Activated CD4-positive, alpha-beta T cell treated with anti-CD3 and anti-CD28 coated beads, Interleukin-2, amount 10 ng/mL, durations not matched to agents 7 days and 5 days (primary cell): Measurements from ENCODE around the gene CNTN1. TPM values are rescaled to one million over a fixed set of nuclear protein-coding genes. Genes with fewer than 3 reads are reported as not detected.

Experiments used
- CTCF ChIA-PET: fragments of 350-600 bp; sonication (Branson Sonifier 250); formaldehyde crosslinking; loops from one replicate; lab custom pipeline; 2021; ENCODE audit warnings: antibody characterized with exemption; lab: Charles Lee
- POLR2A ChIA-PET: fragments of 350-600 bp; sonication (Branson Sonifier 250); formaldehyde crosslinking; loops from one replicate; lab custom pipeline; 2021; ENCODE audit warnings: antibody characterized with exemption; lab: Charles Lee
- DNase-seq: peaks from one replicate; pipeline ENCODE4 v3.0.0-alpha.2; 2020
- H3K27ac Mint-ChIP-seq: one replicate; pipeline ENCODE4 v1.8.0; 2021; ENCODE audit warnings: mild to moderate bottlenecking, moderate library complexity, mixed read lengths
- H3K27me3 Mint-ChIP-seq: one replicate; pipeline ENCODE4 v1.8.0; 2021; ENCODE audit warnings: mixed read lengths
- H3K36me3 Mint-ChIP-seq: one replicate; pipeline ENCODE4 v1.8.0; 2021; ENCODE audit warnings: low read depth, mixed read lengths
- H3K4me1 Mint-ChIP-seq: one replicate; pipeline ENCODE4 v1.8.0; 2021; ENCODE audit warnings: mixed read lengths
- H3K4me3 Mint-ChIP-seq: one replicate; pipeline ENCODE4 v1.8.0; 2021; ENCODE audit warnings: mild to moderate bottlenecking, moderate library complexity, mixed read lengths
- H3K9me3 Mint-ChIP-seq: one replicate; pipeline ENCODE4 v1.8.0; 2021; ENCODE audit warnings: mixed read lengths
- total RNA-seq, 2 experiments: library from RNA; stranded (reverse); gene quantifications; one replicate each; pipeline ENCODE4 v1.2.3, GENCODE V29; 2021

The CNTN1 gene
- total RNA-seq, 2 experiments from 2014 or later = not detected

GRCh38 chr12:41018010-41018409 is 325.8 kb downstream of the CNTN1 start:
- CTCF ChIA-PET = no interaction called here
- POLR2A ChIA-PET = no interaction called here
- Mint-ChIP-seq H3K9me3 (peaks cover under 1% of the 10 kb centered on the region), H3K4me3 (no peak overlapping the region), H3K4me1 (no peaks in the 10 kb centered on the region), H3K27me3 (no peaks in the 10 kb centered on the region), H3K36me3 (no peaks in the 10 kb centered on the region), H3K27ac (no peak overlapping the region)
- no peak for DNase-seq

DNA sequence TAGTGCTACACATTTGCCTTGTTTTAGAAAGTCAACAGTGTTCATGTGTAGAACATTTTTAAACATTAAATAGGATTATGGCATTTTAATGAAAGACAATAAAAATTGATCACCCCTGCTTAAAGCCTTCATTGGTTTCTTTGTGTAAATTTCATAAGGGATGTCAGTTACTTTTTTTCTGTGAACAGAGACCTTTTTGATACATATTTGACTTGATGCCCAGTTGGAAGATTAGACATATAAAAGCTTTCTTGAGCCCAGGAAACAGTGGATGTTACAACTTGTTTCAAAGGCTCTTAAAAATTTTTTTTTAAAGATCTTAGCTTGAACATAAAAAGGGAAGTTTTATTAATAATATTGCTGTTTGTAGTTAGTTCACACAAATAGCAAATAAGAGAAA is 327.2 kb downstream of the CNTN1 start:
- ChIA-PET POLR2A (no interaction called here), CTCF (no interaction called here)
- Mint-ChIP-seq H3K9me3 (no peaks in the 10 kb centered on the region), H3K4me3 (no peak overlapping the region), H3K36me3 (no peaks in the 10 kb centered on the region), H3K27ac (no peak overlapping the region), H3K27me3 (no peaks in the 10 kb centered on the region), H3K4me1 (no peaks in the 10 kb centered on the region)
- no peak for DNase-seq

DNA sequence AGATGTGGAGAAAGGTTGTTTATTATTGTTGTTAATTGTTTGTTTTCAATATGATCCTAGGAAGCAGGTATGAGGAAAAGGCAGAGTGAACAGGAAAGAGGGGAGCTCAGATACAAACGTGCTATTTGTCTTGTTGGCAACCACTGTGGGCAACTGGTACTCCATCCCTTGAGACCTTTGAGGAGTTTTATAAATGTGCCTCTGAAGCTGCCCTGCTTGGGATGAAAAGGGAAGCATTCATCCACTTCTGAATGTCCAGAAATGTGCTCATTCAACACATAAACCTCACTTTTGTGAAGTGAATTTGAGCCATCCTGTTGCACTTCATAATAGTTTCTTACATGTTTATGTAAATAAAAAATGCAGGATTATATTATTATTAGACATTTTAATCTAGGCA is 331.6 kb downstream of the CNTN1 start:
- no peak for DNase-seq
- ChIA-PET POLR2A (no interaction called here), CTCF (no interaction called here)
- no peak overlapping the region for H3K27ac Mint-ChIP-seq
- no peaks in the 10 kb centered on the region for H3K36me3 Mint-ChIP-seq
- no peaks in the 10 kb centered on the region for H3K4me1 Mint-ChIP-seq
- H3K9me3 Mint-ChIP-seq = no peaks in the 10 kb centered on the region
- H3K27me3 Mint-ChIP-seq = no peaks in the 10 kb centered on the region
- H3K4me3 Mint-ChIP-seq = no peak overlapping the region

DNA sequence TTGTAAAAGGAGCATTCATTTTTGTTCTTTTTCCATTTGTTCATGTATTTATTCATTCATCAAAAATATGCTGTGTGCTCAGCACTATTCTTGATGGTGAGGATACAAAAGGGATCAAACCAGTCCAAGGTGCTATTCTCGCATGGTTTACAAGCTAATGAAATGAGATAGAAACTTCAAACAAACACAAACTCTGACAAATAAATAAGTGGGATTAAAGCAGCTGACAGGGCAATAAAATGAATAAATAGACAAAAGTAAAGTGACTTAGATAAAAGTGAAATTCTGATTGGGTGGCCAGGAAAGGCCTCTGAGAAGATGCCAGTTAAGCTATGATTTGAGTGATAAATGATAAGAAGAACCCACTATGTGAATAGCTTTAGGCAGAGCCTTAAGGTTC is 333.9 kb downstream of the CNTN1 start:
- Mint-ChIP-seq H3K27me3 (no peaks in the 10 kb centered on the region), H3K27ac (no peak overlapping the region)
- CTCF ChIA-PET = no interaction called here

DNA sequence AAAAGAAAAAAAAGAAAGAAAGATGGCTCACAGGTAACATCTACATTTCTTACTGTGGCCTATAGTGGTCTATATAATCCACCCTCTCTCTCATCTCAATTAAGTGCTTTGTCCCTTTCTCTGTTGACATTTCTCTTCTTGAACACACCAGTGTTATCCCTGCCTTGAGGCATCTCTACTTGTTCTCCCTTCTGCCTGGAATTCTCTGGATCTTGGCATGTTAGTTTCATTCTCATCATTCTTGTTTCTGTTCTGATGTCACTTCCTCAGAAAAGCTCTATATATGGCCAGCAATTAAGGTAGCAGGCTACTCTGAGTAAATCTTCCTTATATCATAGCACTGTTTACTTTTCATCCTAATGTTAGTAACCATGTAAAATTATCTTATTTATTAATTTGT is 340.1 kb downstream of the CNTN1 start:
- H3K27ac Mint-ChIP-seq = no peak overlapping the region
- no peaks in the 10 kb centered on the region for H3K9me3 Mint-ChIP-seq
- no peaks in the 10 kb centered on the region for H3K36me3 Mint-ChIP-seq
- no peaks in the 10 kb centered on the region for H3K4me1 Mint-ChIP-seq
- no peaks in the 10 kb centered on the region for H3K27me3 Mint-ChIP-seq
- POLR2A ChIA-PET = no interaction called here
- no peak overlapping the region for H3K4me3 Mint-ChIP-seq
- DNase-seq = no peak
- CTCF ChIA-PET = no interaction called here

More for the DNA sequence above, 333.9 kb downstream of the CNTN1 start:
- H3K4me3 Mint-ChIP-seq = no peak overlapping the region
- no peaks in the 10 kb centered on the region for H3K36me3 Mint-ChIP-seq
- no peaks in the 10 kb centered on the region for H3K9me3 Mint-ChIP-seq
- no peak for DNase-seq
- POLR2A ChIA-PET = no interaction called here
- no peaks in the 10 kb centered on the region for H3K4me1 Mint-ChIP-seq

GRCh38 chr12:41034686-41035085 is 342.4 kb downstream of the CNTN1 start:
- ChIA-PET POLR2A (no interaction called here), CTCF (no interaction called here)
- no peaks in the 10 kb centered on the region for H3K27me3 Mint-ChIP-seq
- H3K4me3 Mint-ChIP-seq = no peak overlapping the region
- H3K9me3 Mint-ChIP-seq = no peaks in the 10 kb centered on the region
- no peak overlapping the region for H3K27ac Mint-ChIP-seq
- DNase-seq = no peak
- H3K36me3 Mint-ChIP-seq = no peaks in the 10 kb centered on the region
- H3K4me1 Mint-ChIP-seq = no peaks in the 10 kb centered on the region

GRCh38 chr12:41039461-41039860 is 347.2 kb downstream of the CNTN1 start:
- ChIA-PET CTCF (no interaction called here), POLR2A (no interaction called here)
- Mint-ChIP-seq H3K27me3 (no peaks in the 10 kb centered on the region), H3K27ac (no peak overlapping the region), H3K36me3 (no peaks in the 10 kb centered on the region), H3K9me3 (no peaks in the 10 kb centered on the region), H3K4me1 (no peaks in the 10 kb centered on the region), H3K4me3 (no peak overlapping the region)
- DNase-seq = no peak

DNA sequence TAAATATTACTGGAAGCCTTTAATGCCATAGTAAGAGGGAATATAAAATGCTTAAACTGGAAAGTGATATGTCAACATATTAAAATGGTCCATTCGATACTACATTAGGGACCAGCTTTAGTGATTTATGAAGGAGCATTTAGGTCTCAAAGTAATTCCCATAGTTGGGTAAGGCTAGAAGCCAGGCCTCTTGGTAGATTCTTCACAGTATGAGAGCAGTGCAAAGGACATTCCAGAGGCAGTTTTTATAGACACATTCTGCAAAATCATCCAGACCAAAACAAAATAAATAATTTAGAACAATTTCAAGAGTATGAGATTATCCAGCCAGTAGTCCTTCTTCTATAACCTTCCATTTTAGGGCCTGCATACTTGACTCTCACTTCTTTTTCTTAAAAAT is 353.3 kb downstream of the CNTN1 start:
- CTCF ChIA-PET = no interaction called here
- no peaks in the 10 kb centered on the region for H3K9me3 Mint-ChIP-seq
- no peak for DNase-seq
- H3K27ac Mint-ChIP-seq = no peak overlapping the region
- H3K27me3 Mint-ChIP-seq = no peaks in the 10 kb centered on the region
- H3K4me3 Mint-ChIP-seq = no peak overlapping the region
- no peaks in the 10 kb centered on the region for H3K36me3 Mint-ChIP-seq
- POLR2A ChIA-PET = no interaction called here
- H3K4me1 Mint-ChIP-seq = no peaks in the 10 kb centered on the region

GRCh38 chr12:41049033-41049432 is 356.8 kb downstream of the CNTN1 start:
- Mint-ChIP-seq H3K36me3 (no peaks in the 10 kb centered on the region), H3K27ac (no peak overlapping the region), H3K9me3 (no peaks in the 10 kb centered on the region), H3K4me1 (no peaks in the 10 kb centered on the region), H3K4me3 (no peak overlapping the region), H3K27me3 (no peaks in the 10 kb centered on the region)
- ChIA-PET POLR2A (no interaction called here), CTCF (no interaction called here)
- DNase-seq = no peak

DNA sequence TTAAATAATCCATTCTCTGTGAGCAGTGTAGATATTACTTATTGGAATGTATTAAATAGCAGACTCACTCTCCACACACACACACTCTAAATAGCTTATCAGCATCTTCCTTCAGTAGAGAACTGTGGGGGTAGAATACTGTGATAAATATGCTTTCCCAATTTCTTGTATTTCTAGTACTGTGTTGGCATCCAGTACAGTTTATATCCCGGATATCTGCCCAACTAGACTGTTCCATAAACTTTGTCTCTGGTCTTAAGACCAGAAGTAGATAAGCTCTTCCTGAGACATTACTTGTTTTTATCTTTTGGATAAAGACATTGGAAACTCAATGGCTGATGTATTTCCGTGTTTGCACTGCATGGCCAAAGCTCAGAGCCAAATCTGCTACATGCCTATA is 359.7 kb downstream of the CNTN1 start:
- no peak overlapping the region for H3K27ac Mint-ChIP-seq
- CTCF ChIA-PET = no interaction called here
- POLR2A ChIA-PET = no interaction called here
- H3K27me3 Mint-ChIP-seq = no peaks in the 10 kb centered on the region
- no peaks in the 10 kb centered on the region for H3K36me3 Mint-ChIP-seq
- no peak overlapping the region for H3K4me3 Mint-ChIP-seq
- H3K4me1 Mint-ChIP-seq = no peaks in the 10 kb centered on the region
- H3K9me3 Mint-ChIP-seq = no peaks in the 10 kb centered on the region
- no peak for DNase-seq

DNA sequence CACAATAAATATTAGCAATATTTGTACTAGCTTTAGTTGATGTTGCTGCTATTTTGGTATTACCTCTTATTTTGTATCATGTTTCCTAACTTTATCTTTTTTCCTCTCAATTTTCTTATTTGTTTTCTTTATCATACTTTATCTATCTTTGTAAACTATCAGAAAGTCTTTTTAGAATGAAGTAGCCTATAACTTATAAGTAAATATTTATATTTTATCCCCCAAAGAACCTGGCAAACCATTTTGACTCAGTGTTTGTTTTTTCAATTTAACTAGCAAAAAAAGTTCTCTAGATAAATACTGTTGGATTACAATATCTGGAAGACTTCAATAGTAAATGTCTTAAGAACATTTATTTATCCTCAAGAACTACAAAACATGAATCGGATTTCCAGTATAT is 360.2 kb downstream of the CNTN1 start:
- Mint-ChIP-seq H3K9me3 (no peaks in the 10 kb centered on the region), H3K4me1 (no peaks in the 10 kb centered on the region), H3K4me3 (no peak overlapping the region), H3K27me3 (no peaks in the 10 kb centered on the region), H3K36me3 (no peaks in the 10 kb centered on the region), H3K27ac (no peak overlapping the region)
- no peak for DNase-seq
- CTCF ChIA-PET = no interaction called here
- POLR2A ChIA-PET = no interaction called here

GRCh38 chr12:41053046-41053445 is 360.8 kb downstream of the CNTN1 start:
- POLR2A ChIA-PET = no interaction called here
- Mint-ChIP-seq H3K9me3 (no peaks in the 10 kb centered on the region), H3K27ac (no peak overlapping the region), H3K36me3 (no peaks in the 10 kb centered on the region), H3K4me1 (no peaks in the 10 kb centered on the region), H3K27me3 (no peaks in the 10 kb centered on the region), H3K4me3 (no peak overlapping the region)
- CTCF ChIA-PET = no interaction called here
- no peak for DNase-seq

DNA sequence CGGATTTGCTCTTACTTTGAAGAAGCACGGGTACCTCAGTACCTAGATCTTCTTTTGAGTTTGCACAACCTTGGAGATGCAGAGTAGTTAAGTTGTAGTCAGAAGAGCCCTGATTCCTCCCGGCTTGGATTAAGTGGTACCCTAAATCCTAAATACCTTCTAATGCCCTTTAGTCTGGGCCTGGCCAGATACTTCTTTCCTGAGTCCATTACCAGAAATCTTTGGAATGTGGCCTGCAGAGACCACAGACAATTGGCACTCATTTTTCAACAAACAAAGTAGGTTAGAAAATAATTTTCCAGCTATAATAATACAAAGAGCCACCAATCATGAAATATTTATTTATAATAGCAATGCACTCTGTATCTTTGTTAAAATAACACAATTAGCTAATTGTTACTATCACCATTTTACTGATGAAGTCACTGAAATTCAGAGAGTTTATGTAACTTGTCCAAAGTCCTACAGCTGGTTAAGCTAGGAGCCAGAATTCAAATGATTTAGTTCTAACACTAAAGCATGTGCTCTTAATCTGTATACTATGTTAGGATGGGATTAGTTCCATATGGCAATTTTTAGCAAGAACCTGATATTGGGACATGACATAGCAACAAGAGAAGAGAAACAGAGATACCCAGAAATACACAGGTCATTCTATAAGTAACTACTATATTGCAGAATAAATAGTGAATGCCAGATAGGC is 363.8 kb downstream of the CNTN1 start:
- CTCF ChIA-PET = no interaction called here
- Mint-ChIP-seq H3K4me1 (no peaks in the 10 kb centered on the region), H3K9me3 (no peaks in the 10 kb centered on the region), H3K27ac (no peak overlapping the region), H3K4me3 (no peak overlapping the region), H3K36me3 (no peaks in the 10 kb centered on the region), H3K27me3 (no peaks in the 10 kb centered on the region)
- DNase-seq = no peak
- POLR2A ChIA-PET = no interaction called here

- no peak overlapping the region for H3K4me3 Mint-ChIP-seq
- no peaks in the 10 kb centered on the region for H3K9me3 Mint-ChIP-seq
- no peaks in the 10 kb centered on the region for H3K4me1 Mint-ChIP-seq
- no peaks in the 10 kb centered on the region for H3K36me3 Mint-ChIP-seq
- DNase-seq = no peak
- ChIA-PET POLR2A (no interaction called here), CTCF (no interaction called here)
- H3K27ac Mint-ChIP-seq = no peak overlapping the region
- no peaks in the 10 kb centered on the region for H3K27me3 Mint-ChIP-seq
Measured at GRCh38 chr12:41058266-41058665, 366.0 kb downstream of the CNTN1 start.
